Neutrophil (primary cell): ENCODE results near the gene FAM193B.

ENCODE experiments used
- H3K27ac ChIP-seq: fragments of 200-600 bp; sonication (generic); 2 replicates; pipeline ENCODE4 v1.5.1; 2016; ENCODE audit warnings: mild to moderate bottlenecking, moderate library complexity
- H3K27me3 ChIP-seq: fragments of 200-600 bp; sonication (generic); 2 replicates; pipeline ENCODE4 v1.6.0; 2016; ENCODE audit warnings: mild to moderate bottlenecking
- H3K36me3 ChIP-seq: fragments of 200-600 bp; sonication (generic); 2 replicates; pipeline ENCODE4 v1.5.1; 2017
- H3K4me1 ChIP-seq, 2 experiments: fragments of 200-600 bp in 1 of 2; sonication (generic) in 1 of 2; 1 replicate in 1 of 2; 2 replicates in 1 of 2; pipeline versions ENCODE4 v1.5.1 to v1.6.1; 2013 to 2016; ENCODE audit warnings: low read depth in 1 of 2, low read length in 1 of 2, mild to moderate bottlenecking in 1 of 2, moderate library complexity in 1 of 2; ENCODE audit not compliant: control insufficient read depth in 1 of 2, insufficient read depth in 1 of 2
- H3K4me3 ChIP-seq, 2 experiments: fragments of 200-600 bp in 1 of 2; sonication (generic) in 1 of 2; 1 replicate in 1 of 2; 2 replicates in 1 of 2; pipeline ENCODE4 v1.5.1; 2013 to 2016; ENCODE audit warnings: low read depth in 1 of 2, low read length in 1 of 2, mild to moderate bottlenecking in 1 of 2, moderate library complexity in 1 of 2
- H3K9me3 ChIP-seq: fragments of 200-600 bp; sonication (generic); 2 replicates; pipeline ENCODE4 v1.5.1; 2016
- CTCF ChIP-seq: fragments of 200-600 bp; sonication (generic); IDR thresholded peaks from 2 replicates; pipeline ENCODE4 v1.5.1; 2016; ENCODE audit warnings: antibody characterized with exemption

The FAM193B gene

GRCh38 chr5:177500685-177501522 lies 53.5 kb downstream of the FAM193B start:
- Histone ChIP-seq H3K4me3 (peak overlapping the region in 1 of 2 experiments; percentile 25), H3K27me3 (no peaks in the 10 kb centered on the region), H3K36me3 (peaks cover 54% of the 10 kb centered on the region), H3K4me1 (peaks cover 53 to 69% of the 10 kb centered on the region in 2 experiments), H3K9me3 (no peaks in the 10 kb centered on the region), H3K27ac (peak overlapping the region; percentile 75)
- TF ChIP-seq CTCF, result peak; percentile 81

- Histone ChIP-seq H3K27me3 (no peaks in the 10 kb centered on the region), H3K27ac (no peak overlapping the region), H3K4me1 (peaks cover 56 to 70% of the 10 kb centered on the region in 2 experiments)
Observed at GRCh38 chr5:177499842-177500241, 54.5 kb downstream of the FAM193B start.

GRCh38 chr5:177498013-177498787 lies 56.2 kb downstream of the FAM193B start:
- peaks cover 72 to 86% of the 10 kb centered on the region in 2 experiments for H3K4me1 ChIP-seq
- H3K9me3 ChIP-seq, result no peaks in the 10 kb centered on the region
- H3K36me3 ChIP-seq, result peaks cover 51% of the 10 kb centered on the region
- H3K4me3 ChIP-seq, result peak overlapping the region; percentile 90 to 99
- TF ChIP-seq CTCF, result no peak
- H3K27ac ChIP-seq, result peak overlapping the region; percentile 99
- no peaks in the 10 kb centered on the region for H3K27me3 ChIP-seq

More at GRCh38 chr5:177499842-177500241, 54.5 kb downstream of the FAM193B start:
- Histone ChIP-seq H3K4me3 (no peak overlapping the region), H3K9me3 (no peaks in the 10 kb centered on the region), H3K36me3 (peaks cover 54% of the 10 kb centered on the region)
- TF ChIP-seq CTCF, result no peak

- Histone ChIP-seq H3K9me3 (no peaks in the 10 kb centered on the region), H3K4me1 (peaks cover 79 to 94% of the 10 kb centered on the region in 2 experiments), H3K36me3 (peaks cover 51% of the 10 kb centered on the region), H3K4me3 (peak within 1 kb of the TSS; percentile 90 to 99), H3K27me3 (no peaks in the 10 kb centered on the region), H3K27ac (peak within 1 kb of the TSS; percentile 99)
- peak; percentile 63 for TF ChIP-seq CTCF
Observed at GRCh38 chr5:177497292-177498012, 56.9 kb downstream of the FAM193B start, which contains the start of gene PDLIM7. Gene PDLIM7 (minus strand): TSS chr5:177497604. CDS start chr5:177496512, 1,092 bp downstream.

- no peak for TF ChIP-seq CTCF
Observed at GRCh38 chr5:177496727-177497291, 57.6 kb downstream of the FAM193B start.

More at GRCh38 chr5:177496727-177497291, 57.6 kb downstream of the FAM193B start:
- H3K4me3 ChIP-seq, result peak overlapping the region; percentile 90 to 99
- no peaks in the 10 kb centered on the region for H3K27me3 ChIP-seq
- no peaks in the 10 kb centered on the region for H3K9me3 ChIP-seq
- peaks cover 79 to 94% of the 10 kb centered on the region in 2 experiments for H3K4me1 ChIP-seq
- H3K27ac ChIP-seq, result peak overlapping the region; percentile 99
- H3K36me3 ChIP-seq, result peaks cover 51% of the 10 kb centered on the region
